Hematopoietic multipotent progenitor cell treated with erythropoietin and hydrocortisone succinate and interleukin-3 and kit ligand, for 4 days (in vitro differentiated cells): ENCODE measurements around the gene SP110.

ENCODE experiments used
- DNase-seq: peaks from one replicate; pipeline ENCODE4 v3.0.0-alpha.2; 2015

Gene SP110

DNA sequence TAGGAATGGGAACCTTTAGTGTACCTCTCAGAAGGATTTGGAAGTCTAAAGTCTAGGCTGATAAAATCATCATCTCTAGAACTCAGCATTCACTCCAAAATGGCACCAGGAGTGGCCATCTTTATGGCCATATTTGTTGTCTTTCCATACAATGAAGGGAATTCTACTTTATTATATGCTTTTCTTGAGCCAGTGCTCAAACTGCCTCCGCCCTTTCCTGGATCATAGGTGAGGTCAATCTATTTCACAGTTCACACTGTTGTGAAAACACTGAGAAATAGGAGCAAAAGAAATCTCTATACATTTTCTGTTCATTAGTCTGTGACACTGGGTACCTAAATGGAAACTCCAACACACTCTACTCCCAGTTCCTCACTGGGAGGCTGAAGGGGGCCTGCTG lies 55.6 kb downstream of the SP110 start:
- DNase-seq = no peak

DNA sequence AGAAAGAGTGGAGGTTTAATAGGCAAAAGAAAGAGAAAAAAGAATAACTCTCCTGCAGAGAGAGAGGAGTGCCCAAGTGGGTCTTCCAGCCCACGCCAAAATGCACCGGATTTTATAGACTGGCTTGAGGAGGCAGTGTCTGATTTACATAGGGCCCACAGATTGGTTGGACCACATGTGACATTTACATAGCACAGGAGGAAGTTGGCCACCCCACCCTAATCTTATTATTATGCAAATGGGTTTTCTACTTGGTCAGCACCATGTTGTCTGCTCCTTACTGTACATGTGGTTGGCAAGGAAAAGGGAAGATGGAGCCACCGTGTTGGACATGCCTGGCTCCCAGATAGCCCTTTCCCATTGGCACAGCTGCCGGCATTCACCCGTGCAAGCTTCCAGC lies 56.8 kb downstream of the SP110 start:
- DNase-seq = peak; percentile 65

DNA sequence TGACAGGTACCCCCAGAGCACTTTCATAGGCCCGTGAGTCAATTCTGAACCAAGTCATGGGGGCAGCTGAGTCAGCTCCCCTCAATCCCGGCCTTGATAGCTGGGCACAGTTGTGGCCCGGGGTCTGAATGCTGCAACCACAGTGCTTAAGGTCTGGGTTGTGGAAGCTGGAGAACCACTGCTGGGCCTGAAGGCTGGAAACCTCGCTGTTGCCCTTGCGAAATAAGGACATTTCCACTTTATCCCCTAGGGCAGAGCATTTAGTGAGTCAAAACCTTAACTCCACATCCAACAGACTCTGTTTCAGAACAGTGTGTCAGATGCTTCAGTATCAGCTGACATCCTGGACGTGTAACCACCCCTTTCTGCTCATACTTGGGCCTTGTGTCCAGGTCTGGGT lies 58.6 kb downstream of the SP110 start:
- DNase-seq = no peak

DNA sequence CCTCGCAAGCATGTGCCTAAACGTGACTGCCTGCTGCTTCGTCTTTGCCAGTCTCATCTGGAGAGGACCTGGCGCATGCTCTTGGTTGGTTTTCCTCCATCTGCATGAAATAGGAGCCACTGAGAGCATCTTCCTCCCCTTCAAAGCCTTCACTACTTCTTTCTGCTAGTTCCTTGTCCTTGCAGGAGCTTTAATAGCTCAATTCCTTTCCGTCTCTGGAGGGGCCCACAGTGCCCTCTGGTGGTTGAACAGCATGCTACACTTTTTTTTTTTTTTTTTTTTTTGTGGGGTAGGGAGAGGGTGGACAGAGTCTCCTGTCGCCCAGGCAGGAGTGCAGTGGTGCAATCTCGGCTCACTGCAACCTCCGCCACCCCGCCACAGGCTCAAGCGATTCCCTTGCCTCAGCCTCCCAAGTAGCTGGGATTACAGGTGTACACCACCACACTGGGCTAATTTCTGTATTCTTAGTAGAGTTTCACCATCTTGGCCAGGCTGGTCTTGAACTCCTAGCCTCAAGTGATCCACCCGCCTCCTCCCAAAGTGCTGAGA lies 59.6 kb downstream of the SP110 start:
- DNase-seq = peak; percentile 85

DNA sequence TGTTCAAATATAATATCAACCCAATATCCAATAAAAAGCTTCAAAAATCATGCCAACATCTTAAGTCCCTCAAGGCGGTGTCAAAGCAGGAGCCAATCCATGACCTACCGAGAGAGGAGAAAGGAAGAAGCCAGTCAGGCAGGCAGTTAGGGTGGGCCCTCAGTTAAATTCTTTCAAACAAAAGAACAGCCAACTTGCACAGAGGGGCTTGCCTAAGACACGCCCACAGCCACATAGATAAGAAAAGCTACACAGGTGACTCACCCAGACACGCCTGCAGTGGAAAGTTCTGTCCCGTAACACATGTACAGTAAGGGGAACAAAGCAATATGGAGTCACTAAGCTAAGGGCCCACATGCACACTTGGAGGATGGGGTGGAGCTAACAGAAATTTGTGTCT lies 61.3 kb downstream of the SP110 start:
- DNase-seq = peak; percentile 25

DNA sequence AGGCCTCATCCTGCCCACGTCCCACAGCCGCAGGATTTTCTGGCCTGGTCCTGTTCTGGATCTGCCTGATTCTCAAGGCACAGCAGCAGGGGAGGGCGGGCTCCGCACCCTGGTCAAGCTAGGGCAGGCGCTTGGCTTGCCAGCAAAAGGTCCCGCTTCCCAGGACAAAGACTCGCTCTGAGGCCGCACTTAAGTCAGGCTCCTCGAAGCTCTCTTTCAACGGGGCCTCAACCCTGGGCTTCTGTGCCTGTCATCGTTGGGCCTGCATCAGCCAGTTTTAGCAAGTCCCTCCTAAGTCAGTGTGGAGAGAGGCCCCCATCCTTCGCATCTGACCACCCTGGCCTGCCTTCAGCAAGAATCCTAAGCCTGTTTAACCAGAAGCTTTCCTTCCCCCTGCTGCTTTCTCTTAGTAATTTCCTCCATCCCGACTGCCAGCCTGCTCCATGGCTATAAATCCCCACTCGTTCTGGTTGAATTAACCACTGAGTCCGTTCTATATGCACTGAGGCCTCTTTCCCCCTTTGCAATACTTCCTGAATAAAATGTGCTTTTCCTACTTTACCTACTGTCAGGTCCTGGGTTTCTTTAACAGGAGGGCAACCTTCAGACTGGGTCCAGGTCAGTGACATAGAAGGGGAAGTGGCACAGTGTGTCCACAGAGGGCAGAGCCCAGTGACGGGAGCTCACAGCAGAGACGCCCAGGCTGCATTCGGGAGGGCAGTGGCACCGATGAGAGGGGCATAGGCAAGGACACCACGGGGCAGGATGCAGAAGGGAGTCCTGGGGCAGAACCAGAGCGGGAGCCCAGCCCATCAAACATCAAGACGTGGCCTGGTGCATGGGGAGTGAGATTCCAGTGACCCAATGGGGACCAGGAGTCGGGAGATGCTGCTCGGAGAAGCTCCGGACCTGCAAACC lies 62.7 kb downstream of the SP110 start:
- DNase-seq = no peak

DNA sequence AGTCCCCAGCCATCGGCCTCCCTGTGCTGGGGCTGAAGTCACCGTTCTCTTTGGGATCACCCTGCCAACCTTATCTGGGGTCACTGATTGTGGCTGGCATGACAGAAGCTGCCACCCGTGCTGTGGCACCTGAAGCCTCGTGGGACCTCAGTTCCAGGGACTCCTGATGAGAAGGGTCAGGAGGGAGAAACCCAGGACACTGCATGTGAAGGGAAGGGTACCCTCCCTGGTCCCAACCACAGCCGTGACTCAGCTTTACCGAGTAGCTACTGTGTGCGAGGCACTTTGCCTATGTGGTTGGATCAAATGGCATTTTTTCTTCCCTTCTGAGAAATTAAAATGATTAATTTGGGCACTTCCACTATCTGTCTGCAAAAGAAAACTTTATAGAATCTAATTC lies 64.4 kb downstream of the SP110 start:
- DNase-seq = peak; percentile 74

DNA sequence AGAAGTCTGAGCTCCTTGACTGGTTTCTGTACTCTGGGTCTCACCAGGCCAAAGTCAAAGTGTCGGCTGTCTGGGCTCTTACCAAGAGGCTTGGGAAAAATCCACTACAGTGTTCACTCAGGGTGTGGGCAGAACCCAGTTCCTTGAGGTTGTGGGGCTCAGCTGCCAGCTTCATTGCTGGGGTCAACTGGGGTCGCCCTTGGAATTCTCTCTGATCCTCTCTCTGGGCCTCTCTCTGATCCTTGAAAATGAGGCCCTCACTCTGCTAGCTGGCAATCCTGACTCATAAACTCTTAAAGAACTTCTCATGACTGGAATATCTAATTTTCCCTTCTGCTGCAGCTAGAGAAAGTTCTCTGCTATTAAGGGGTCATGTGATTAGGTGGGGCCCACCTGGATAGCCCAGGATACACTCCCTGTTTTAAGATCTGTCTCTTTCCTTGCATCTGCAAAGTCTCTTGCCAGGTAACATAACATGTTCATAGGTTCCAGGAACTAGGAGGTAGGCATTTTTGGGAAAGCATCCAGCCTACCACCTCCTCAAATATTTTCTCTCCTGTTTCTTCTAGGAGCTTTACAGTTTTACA lies 66.3 kb downstream of the SP110 start:
- DNase-seq = no peak

DNA sequence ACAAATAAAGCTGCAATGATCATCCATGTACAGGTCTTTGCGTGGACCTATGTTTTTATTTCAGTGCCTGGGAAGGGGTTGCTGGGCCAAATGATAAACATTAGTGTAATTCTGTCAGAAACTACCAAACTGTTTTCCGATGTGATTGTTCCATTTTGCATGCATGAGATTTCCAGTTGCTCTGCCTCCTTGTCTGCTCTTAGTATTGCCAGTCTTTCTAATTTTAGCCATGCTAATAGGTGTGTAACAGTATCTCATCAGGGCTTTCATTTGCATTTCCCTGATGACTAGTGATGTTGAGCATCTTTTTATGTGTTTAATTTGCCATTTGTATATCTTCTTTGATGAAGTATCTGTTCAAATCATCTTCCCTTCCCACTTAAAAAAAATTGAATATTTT lies 67.5 kb downstream of the SP110 start:
- no peak for DNase-seq

DNA sequence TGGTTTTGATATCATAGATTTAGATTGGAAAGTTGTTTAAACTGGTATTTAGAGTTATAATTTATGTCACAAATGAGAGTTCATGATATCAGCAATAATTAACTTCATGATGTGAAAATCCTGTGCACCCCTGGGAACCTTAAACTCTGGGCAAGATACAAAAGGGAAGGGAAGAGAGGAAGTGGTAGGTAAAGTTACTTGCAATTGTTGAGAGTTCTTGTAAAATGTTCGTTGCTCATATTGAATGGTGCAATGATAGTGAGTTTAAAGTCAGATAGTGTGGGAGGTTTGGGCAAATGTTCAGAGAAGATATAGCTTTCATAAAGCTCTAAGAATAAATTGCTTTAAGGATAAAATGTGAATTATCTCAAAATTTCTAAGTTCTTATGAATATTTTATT lies 75.4 kb downstream of the SP110 start:
- peak; percentile 37 for DNase-seq

DNA sequence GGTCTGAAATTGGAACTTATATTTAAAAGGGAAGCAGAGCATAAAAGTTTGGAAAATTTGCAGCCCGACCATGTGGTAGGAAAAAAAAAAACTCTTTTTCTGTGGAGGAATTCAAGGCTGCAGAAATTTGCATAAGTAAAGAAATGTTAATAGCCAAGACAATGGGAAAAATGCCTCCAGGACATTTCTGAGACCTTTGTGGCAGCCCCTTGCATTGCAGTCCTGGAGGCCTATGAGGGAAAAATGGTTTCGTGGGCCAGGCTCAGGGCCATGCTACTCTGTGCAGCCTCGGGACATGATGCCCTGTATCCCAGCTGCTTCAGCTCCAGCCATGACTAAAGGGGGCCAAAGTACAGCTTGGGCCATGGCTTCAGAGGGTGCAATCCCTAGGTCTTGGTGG lies 79.1 kb downstream of the SP110 start:
- DNase-seq = no peak

DNA sequence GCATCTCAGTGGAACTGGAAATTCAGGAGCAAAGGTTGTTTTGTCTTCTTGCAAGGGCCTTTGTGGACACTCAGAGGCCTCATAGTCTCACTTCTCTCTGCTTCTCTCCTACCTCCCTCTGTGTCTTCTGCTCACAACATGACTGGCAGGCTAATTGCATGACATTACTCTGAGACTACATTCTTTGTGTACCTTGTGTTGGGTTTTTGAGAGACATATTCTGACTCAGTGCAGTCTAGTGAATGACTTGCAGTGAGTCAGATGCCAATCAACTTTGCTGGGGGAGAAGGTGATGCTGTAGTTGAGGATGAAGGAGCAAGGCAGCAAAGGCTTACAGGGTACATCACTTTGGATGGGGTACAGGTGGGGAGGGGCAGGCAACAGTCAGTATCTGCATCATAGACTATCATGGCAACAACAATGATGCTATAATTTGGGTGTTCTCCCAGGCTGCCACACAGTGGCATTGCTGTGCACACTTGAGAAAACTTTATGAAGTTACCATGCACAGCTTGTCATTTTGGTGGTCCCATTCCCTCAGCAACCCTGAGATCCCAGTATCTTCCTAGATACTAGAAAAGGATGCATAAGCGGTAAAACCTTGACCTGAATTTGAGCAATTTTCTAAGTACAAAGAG lies 81.8 kb downstream of the SP110 start:
- DNase-seq = no peak

DNA sequence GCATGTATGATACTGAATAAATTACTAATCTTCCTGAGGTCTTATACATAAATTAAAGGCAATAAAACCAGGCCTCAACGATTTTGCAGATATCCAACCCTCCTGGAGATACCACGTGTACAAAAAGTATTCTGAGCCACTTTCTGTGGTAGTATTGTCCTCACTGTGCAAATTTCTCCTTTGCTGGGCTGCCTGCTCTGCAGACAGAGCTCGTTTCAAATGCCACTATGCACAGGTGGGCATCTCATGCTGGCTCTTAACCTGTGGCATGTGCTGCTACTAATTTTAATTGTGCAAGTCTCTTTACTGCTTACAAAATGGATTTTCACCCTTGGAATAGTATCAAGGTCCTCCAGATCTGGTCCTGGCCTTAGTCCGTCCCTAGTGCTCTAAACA lies 84.7 kb downstream of the SP110 start:
- DNase-seq = no peak

DNA sequence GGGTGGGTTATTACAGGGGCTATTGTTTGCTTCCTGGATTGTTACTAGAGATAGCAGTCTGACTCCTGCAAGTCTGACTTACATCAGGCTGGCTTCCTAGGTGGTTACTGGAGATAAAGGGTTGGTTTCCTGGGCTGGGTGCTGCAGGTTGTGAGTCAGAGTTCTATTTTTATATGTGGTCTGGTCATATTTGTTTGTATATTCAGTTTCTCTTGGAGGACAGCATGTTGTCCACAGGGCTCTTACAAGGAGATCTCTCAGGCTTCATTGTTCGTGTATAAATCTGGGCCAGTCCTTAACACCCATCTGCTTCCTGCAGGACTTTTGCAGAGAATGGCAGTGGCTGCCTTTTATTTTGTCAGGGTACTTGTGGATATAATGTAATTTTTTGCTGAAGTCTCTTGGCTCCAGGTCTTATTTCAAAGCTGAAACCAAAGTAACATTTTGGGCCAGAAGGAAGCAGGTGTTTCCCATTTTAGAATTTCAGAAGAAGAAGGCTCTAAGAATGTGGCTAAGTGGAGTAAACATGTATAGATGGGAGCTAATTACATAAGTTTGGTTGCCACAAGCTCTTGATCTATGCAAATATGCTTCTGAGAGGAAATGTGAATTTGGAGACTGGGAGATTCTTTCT lies 85.2 kb downstream of the SP110 start:
- DNase-seq = peak; percentile 72

DNA sequence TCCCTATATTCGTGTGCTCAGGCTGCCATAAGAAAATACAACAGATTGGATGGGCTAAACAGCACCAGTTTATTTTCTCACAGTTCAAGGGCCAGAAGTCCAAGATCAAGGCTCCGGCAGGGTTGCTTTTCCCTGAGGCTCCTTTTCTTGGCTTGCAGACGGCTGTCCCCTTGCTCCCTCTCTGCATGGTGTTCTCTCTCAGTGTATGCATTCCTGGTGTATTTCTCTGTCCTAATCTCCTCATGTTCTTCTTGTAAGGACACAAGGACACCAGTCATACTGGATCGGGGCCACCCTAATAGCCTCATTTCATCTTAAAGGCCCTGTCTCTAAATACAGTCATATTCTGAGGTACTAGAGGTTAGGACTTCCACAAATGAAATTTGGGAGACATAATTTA lies 88.4 kb downstream of the SP110 start:
- DNase-seq = no peak

DNA sequence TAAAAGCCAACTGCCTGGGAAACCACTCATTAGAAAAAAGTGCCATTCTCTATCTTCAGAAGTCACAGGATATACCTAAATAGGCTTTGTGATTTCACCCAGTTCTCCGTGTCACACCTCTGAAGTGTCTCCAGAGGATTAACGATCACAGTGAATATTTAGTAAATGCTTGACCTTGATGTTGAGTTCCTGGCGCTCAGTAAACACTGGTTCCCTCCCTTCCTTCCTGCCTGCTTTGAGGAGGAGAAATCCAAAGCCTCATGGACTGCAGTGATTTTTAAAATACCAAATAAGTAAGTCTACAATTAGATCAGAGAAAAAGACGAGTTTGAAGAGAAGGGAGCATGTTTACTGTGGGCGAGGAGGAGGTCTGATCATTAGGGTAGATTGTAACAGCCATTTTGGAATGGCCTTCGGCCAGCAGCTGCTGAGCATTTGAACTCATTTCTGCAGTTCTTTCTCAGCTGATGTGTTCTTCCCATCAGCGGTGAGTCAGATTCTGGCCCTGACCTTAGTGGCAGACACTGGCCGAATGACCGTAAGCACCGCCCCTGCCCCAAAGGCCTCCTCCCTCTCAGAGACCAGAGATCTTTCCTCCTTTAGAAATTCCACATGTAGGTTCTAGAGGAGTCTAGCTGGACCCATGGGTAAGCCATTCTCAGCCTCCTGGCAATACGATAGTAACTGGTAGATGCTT lies 89.0 kb downstream of the SP110 start:
- DNase-seq = no peak

DNA sequence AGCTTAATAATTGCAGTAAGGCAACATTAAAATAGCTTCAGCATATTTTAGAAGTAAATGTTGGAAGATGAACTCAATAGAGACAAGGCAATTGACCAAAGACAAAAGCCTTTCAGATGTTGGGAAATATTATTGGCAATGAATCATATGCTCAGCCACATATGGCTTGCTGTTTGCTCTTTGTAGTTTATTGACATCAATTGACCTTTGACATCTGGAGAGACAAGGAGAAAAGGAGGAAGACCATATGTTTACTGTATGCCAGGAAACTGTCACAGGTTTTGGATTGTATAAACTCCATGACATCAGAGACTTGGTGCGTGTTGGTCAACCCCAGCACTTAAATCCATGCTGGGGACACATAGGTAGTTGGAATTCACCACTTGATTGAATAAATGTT lies 90.4 kb downstream of the SP110 start:
- DNase-seq = no peak

DNA sequence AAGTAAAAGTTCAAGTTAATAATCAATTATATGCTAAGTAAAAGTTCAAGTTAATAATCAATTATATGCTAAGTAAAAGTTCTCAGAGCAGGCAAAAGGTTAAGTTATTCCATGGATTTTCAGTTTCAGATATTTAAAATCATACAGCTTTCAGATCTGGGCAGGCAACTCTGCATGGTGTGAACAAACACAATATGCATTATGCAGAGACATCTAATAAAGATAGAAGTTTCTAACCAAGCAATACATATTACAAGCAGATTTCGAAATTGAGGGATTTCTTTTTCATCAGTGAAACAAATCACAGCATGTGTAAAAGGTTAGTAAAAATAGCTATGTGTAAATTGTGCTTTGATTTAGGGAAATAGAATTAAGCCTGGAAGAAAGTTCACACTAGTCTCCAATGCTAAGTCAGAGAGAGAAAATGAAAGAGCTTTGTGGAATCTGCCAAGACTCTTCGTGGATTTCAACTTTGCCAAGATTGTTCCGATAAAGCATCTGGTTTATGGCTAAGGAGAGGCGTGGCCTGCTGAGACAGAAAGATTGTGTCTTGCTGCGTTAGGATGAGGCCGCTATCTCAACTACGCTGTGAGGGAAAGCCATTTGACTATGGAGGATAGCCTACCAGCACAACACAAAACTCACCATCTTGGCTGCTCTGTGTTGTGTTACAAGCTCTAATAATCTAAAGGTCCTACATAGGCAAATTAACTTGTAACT lies 91.0 kb downstream of the SP110 start:
- DNase-seq = no peak

DNA sequence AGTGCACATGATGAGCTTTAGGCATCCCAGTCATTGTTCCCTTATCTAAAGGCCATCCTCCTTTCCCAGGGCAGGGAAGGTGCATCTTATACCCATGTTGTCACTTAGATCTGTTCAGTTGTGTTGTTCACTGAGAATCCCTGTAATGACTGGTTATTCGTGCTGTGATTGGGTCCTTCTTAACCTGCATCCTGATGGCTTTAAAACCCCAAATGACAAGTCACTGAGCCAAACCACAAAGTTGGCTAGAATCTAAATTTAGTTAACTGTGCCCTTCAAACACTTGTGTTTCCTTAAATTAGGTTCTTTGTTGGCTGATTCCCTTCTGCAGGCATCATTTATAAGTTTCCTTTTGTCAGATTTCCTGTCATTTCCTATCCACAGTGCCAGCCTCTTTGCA lies 92.6 kb downstream of the SP110 start:
- no peak for DNase-seq

DNA sequence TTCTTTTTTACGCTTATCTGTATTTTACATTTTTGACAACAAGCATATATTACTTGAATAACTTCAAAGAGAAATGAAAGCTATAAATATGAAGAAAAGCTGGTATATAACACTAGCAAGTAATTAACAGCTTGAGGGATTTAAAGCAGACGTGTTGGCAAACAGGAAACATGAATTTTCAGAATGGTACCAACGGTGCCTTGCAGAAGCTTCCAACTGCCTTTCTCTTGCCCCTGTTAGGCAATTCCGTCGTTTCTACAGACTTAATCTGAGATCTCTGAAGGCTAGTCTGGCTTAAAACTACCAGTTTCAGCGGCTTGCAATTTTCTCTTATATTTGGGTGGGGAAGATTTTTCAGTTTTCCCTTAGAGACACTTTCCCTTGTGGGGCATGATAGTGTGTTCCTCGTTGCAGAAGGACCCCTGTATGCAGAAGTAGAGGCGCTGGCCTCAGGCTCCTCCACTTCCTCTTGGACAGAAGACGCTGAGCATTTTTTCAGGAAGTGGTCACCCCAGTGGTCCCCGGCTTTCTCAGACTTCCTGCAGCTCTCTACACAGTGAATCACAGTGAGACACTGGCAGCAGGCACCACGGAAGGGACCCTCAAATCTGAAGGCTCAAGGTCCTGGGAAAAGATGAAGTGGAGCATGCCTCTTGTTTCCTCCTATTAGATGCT lies 94.9 kb downstream of the SP110 start:
- peak; percentile 85 for DNase-seq

DNA sequence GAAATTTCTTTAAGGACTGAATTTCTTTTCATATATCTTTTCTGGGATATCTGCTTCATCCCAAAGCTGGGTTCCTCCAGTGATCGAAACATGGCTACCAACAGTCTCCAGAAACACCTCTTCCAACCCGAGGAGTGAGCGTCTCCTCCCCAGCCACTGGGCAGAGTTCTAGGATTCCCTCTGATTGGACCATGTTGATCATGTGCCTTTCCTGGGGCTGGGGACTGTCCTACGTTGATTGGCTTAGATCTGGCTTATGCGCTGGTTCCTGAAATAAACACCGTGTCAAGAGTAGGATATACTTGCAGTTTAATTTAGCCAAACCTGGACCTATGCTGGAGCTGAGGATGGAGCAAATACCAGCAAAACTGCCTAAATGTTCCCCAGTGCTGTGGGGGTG lies 95.5 kb downstream of the SP110 start:
- DNase-seq = no peak
